Measurements from ENCODE around the gene RSPH10B2.
"Not testable (repeated sequence)": the region's sequence is repeated elsewhere in the genome, so short reads cannot be mapped to it uniquely, and the experiment has no call there.

Gene RSPH10B2

GRCh38 chr7:6843654-6844053 is 89.8 kb downstream of the RSPH10B2 start:
- FAIRE-seq: not testable (repeated sequence)

GRCh38 chr7:6845971-6846449 is 92.1 kb downstream of the RSPH10B2 start:
- not testable (repeated sequence) for FAIRE-seq

GRCh38 chr7:6847751-6848150 is 93.8 kb downstream of the RSPH10B2 start:
- not testable (repeated sequence) for FAIRE-seq
